ENCODE results near the gene ARID4A. TPM values are rescaled to one million over a fixed set of nuclear protein-coding genes. Genes with fewer than 3 reads are reported as not detected.

Gene ARID4A
- total and polyA plus RNA-seq, 2 of the 13 experiments (the other 11 are each of a cell fraction or from before 2014, with no cell fraction given): 7.2 to 9.7 TPM

DNA sequence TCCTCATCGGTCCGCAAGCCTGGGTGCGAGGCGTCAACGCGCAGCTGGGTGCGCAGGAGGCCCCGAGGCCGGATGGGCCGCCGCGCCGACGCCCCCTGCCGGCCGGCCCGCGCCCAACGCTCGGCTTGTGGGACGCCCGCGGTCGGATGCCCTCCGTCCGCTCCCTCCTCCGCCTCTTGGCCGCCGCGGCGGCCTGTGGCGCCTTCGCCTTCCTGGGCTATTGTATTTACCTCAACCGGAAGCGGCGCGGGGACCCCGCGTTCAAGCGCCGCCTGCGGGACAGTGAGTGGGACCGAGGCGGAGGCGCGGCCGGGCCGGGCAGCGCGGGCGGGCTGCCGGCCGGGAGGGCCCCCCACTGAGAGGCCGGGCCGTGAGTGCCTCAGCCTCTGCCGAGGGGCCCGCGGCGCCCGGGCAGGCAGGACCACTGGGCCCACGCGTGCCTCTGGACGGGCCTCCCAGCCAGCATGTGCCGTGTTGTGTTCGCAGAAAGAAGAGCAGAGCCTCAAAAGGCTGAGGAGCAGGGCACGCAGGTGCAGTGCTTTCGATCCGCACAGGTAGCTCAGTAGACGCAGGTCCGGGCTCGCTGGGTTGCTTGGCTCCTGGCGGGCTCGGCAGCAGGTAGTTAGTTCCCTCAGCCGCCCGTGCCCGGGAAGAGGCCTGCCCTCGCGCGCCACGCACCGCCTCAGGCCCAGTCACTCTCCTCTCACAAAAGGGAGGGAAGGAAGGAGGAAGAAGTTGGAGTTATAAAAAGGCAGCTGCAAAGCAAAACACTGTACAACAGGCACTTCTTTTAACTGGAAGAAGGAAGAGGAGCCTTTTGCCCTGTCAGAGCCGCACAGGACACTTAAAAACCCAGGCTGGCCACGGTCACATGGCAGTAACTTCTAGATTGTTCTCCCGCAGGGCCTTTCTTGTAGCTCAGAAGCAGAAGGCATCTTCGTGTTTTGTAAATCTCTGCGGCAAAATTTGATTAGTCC, 97.7 kb downstream of the ARID4A start, which contains the start of gene TOMM20L (continued):
- TF ChIP-seq ZNF431 (CRISPR knock-in tag; IDR thresholded peaks at IDR 0.05; ENCODE audit: borderline replicate concordance, low read depth) (peak; percentile 95), TFAP4 (IDR thresholded peaks at IDR 0.05; ENCODE audit: borderline replicate concordance, low read depth) (peak; percentile 63; the same call in 1 of the 2 replicates), USF2 (IDR thresholded peaks at IDR 0.05; ENCODE audit: low read depth, low read length) (no peak), USF2 (CRISPR knock-in tag; IDR thresholded peaks at IDR 0.05; ENCODE audit: borderline replicate concordance) (no peak), SP140L (CRISPR knock-in tag; IDR thresholded peaks at IDR 0.05; ENCODE audit: borderline replicate concordance) (no peak), ZNF713 (CRISPR knock-in tag; IDR thresholded peaks at IDR 0.05) (no peak), HNRNPH1 (optimal IDR thresholded peaks at IDR 0.05; ENCODE audit: low read depth, low read length) (no peak), MEIS1 (CRISPR knock-in tag; IDR thresholded peaks at IDR 0.05; ENCODE audit: borderline replicate concordance) (0 out of 2 replicates have a peak, but pooled peaks have one; percentile 61), ZNF781 (CRISPR knock-in tag; IDR thresholded peaks at IDR 0.05; ENCODE audit: borderline replicate concordance, not compliant biosample characterization) (no peak), ZNF597 (CRISPR knock-in tag; IDR thresholded peaks at IDR 0.05) (no peak)
- TF ChIP-seq, protein P1, sequence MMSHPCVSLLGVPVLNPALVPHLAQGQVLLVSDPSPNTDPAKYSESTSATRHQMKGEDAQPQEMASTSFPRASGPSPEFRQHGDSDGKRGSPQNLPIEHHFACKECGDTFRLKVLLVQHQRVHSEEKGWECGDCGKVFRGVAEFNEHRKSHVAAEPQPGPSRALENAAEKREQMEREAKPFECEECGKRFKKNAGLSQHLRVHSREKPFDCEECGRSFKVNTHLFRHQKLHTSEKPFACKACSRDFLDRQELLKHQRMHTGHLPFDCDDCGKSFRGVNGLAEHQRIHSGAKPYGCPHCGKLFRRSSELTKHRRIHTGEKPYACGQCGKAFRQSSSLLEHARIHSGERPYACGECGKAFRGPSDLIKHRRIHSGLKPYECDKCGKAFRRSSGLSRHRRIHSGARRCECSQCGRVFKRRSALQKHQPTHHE (CRISPR knock-in tag; IDR thresholded peaks at IDR 0.05; ENCODE audit: borderline replicate concordance): 0 out of 2 replicates have a peak, but pooled peaks have one; percentile 27
- TF ChIP-seq, protein P2, sequence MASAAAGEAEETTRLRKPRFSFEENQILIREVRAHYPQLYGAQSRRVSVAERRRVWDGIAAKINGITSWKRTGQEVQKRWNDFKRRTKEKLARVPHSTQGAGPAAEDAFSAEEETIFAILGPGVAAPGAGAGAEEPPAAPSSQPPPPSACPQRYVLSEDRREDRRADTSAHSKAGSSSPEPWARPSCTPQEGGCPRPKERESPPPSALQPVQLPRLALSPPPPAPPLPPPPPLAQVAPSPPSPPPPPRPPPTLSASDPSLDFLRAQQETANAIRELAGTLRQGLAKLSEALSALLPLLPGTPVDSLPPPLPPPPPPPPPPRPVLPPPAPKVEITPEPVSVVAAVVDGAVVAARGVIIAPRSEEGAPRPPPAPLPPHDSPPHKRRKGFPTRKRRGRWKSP (CRISPR knock-in tag; IDR thresholded peaks at IDR 0.05): no peak
- TF ChIP-seq, protein P3, sequence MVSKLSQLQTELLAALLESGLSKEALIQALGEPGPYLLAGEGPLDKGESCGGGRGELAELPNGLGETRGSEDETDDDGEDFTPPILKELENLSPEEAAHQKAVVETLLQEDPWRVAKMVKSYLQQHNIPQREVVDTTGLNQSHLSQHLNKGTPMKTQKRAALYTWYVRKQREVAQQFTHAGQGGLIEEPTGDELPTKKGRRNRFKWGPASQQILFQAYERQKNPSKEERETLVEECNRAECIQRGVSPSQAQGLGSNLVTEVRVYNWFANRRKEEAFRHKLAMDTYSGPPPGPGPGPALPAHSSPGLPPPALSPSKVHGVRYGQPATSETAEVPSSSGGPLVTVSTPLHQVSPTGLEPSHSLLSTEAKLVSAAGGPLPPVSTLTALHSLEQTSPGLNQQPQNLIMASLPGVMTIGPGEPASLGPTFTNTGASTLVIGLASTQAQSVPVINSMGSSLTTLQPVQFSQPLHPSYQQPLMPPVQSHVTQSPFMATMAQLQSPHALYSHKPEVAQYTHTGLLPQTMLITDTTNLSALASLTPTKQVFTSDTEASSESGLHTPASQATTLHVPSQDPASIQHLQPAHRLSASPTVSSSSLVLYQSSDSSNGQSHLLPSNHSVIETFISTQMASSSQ (IDR thresholded peaks at IDR 0.05; ENCODE audit: low read depth): no peak
- TF ChIP-seq, protein P3 (CRISPR knock-in tag; IDR thresholded peaks at IDR 0.05; ENCODE audit: borderline replicate concordance): peak; percentile 39; the same call in 1 of the 2 replicates

All from HepG2 (cell line).